Left lung (tissue), 10 donors: ENCODE results near the gene MLPH. TPM values are rescaled to one million over a fixed set of nuclear protein-coding genes. Genes with fewer than 3 reads are reported as not detected.

ENCODE experiments used
- ATAC-seq: fragments of 200-7000 bp; cut with Tn5 transposase; one replicate; pipeline ENCODE4 v1.9.1; 2020; ENCODE audit warnings: moderate library complexity
- DNase-seq, 4 donors: peaks; one replicate each; pipeline ENCODE4 v3.0.0-alpha.2; 2013 to 2020
- H3K27ac ChIP-seq, 2 donors: fragments of 200-600 bp; sonication (generic) in 1 of 2; one replicate each; pipeline versions ENCODE4 v1.5.0 to v1.8.0; 2020 to 2021
- H3K27me3 ChIP-seq, 2 donors: fragments of 200-600 bp; sonication (generic) in 1 of 2; one replicate each; pipeline versions ENCODE4 v1.5.0 to v1.8.0; 2020 to 2021
- H3K36me3 ChIP-seq, 2 donors: fragments of 200-600 bp; sonication (generic) in 1 of 2; one replicate each; pipeline versions ENCODE4 v1.5.0 to v1.8.0; 2020 to 2021
- H3K4me1 ChIP-seq, 2 donors: fragments of 200-600 bp; one replicate each; pipeline ENCODE4 v1.8.0; 2021
- H3K4me3 ChIP-seq, 2 donors: fragments of 200-600 bp; sonication (generic) in 1 of 2; one replicate each; pipeline versions ENCODE4 v1.5.0 to v1.8.0; 2020 to 2021; ENCODE audit warnings: mild to moderate bottlenecking in 1 of 2
- H3K9me3 ChIP-seq, 2 donors: fragments of 200-600 bp; sonication (generic) in 1 of 2; one replicate each; pipeline versions ENCODE4 v1.5.0 to v1.8.0; 2020 to 2021
- intact Hi-C, 2 donors: fragments of 100-400 bp; cut with DNase I; formaldehyde crosslinking; loops; one replicate each; pipeline versions ENCODE4 v1.11.2 to v1.14.2; 2022
- polyA plus RNA-seq, 6 donors: library from polyadenylated mRNA; unstranded; fragments of 120-200 nt; gene quantifications; one replicate each; pipeline ENCODE4 v1.2.1, GENCODE V29; 2013; ENCODE audit not compliant: insufficient read length in 6 of 6
- total RNA-seq, 2 donors: library from RNA; stranded (reverse); fragmentation: NEBNext Ultra II Directional; extraction: Animal tissue kit (Norgen Biotek cat#: 25700); gene quantifications; one replicate each; pipeline ENCODE4 v1.2.1, GENCODE V29; 2021
- TF ChIP-seq, protein P1 (sequence below), 2 donors: fragments of 200-600 bp; sonication (generic) in 1 of 2; IDR thresholded peaks; one replicate each; pipeline versions ENCODE4 v1.5.0 to v1.8.0; 2021; ENCODE audit warnings: antibody characterized with exemption in 2 of 2
- donor health status: DM: no; HTN: yes; CAD: no.
- donor health status: DM: no; HTN: no; CAD: no.

MLPH gene
- total and polyA plus RNA-seq, 8 donors = 1.9 to 296 (median 3.2) TPM

DNA sequence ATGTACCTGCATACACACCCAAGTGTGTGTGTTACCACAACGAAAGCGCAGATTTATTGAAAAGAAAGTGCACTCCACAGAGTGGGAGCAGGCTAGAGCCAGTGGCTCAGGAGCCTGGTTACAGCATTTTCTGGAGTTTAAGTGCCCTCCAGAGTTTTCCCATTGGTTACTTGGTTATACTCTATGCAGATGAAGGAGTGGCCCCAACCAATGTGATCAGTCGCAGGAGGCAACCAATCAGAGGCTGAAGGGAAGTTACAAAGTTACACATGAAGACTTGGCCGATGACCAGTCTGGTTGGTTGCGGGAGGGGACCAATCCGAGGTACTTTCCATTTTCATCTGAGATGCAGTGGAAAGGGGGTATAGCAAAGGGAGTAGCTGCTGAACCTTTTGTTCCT lies 65.9 kb downstream of the MLPH start:
- H3K36me3 ChIP-seq = peaks cover 0 to 63% of the 10 kb centered on the region in 2 donors
- intact Hi-C loops = no loop called here
- TF ChIP-seq, protein P1, sequence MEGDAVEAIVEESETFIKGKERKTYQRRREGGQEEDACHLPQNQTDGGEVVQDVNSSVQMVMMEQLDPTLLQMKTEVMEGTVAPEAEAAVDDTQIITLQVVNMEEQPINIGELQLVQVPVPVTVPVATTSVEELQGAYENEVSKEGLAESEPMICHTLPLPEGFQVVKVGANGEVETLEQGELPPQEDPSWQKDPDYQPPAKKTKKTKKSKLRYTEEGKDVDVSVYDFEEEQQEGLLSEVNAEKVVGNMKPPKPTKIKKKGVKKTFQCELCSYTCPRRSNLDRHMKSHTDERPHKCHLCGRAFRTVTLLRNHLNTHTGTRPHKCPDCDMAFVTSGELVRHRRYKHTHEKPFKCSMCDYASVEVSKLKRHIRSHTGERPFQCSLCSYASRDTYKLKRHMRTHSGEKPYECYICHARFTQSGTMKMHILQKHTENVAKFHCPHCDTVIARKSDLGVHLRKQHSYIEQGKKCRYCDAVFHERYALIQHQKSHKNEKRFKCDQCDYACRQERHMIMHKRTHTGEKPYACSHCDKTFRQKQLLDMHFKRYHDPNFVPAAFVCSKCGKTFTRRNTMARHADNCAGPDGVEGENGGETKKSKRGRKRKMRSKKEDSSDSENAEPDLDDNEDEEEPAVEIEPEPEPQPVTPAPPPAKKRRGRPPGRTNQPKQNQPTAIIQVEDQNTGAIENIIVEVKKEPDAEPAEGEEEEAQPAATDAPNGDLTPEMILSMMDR (IDR thresholded peaks at IDR 0.05) = no peak
- no peak for DNase-seq
- H3K4me1 ChIP-seq = no peaks in the 10 kb centered on the region
- no peaks in the 10 kb centered on the region for H3K27me3 ChIP-seq
- H3K27ac ChIP-seq = no peak overlapping the region
- no peak for ATAC-seq
- H3K9me3 ChIP-seq = peaks cover 0 to 17% of the 10 kb centered on the region in 2 donors
- H3K4me3 ChIP-seq = no peak overlapping the region

DNA sequence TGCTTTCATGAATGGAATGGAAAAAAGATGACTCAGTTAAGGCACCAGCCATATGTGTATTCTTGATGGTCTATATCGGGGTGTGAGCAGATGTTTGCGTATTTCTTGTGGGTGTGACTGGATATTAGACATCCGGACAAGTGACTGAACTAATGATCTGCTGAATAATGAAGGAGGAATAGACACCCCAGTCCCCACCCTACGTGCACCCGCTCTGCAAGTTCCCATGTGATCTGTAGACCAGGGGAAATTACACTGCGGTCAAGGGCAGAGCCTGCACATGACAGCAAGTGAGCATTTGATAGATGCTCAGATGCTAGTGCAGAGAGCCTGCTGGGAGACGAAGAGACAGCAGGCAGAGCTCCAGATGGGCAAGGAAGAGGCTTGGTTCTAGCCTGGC lies 66.9 kb downstream of the MLPH start:
- TF ChIP-seq, protein P1 (IDR thresholded peaks at IDR 0.05) = no peak
- no peak for ATAC-seq
- intact Hi-C loops = no loop called here
- H3K36me3 ChIP-seq = peaks cover 0 to 53% of the 10 kb centered on the region in 2 donors
- no peak for DNase-seq
- no peak overlapping the region for H3K27ac ChIP-seq
- H3K4me1 ChIP-seq = no peaks in the 10 kb centered on the region
- H3K9me3 ChIP-seq = peaks cover 0 to 17% of the 10 kb centered on the region in 2 donors
- H3K27me3 ChIP-seq = no peaks in the 10 kb centered on the region
- no peak overlapping the region for H3K4me3 ChIP-seq

DNA sequence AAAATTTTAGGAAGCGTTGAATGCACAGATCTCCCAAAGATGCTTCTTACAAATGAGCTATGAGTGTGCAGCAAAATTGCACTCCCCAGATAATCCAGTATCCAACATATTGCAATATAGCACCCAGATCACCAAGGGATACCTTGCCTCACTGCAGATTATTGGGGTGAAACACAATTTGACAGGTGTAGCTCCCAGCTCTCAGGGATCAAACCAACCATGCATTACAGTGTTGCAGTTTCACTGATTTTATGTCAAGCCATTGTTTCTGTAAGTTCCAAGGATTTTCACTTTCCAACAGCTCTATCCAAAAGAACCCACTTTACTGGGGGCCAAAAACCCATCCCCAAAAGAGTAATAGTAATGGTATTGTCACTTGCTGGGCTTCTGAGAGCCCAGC lies 68.5 kb downstream of the MLPH start:
- ATAC-seq (no peak), DNase-seq (no peak)
- TF ChIP-seq, protein P1 (IDR thresholded peaks at IDR 0.05) = no peak
- Histone ChIP-seq H3K36me3 (peaks cover 0 to 41% of the 10 kb centered on the region in 2 donors), H3K9me3 (peaks cover 0 to 17% of the 10 kb centered on the region in 2 donors), H3K4me1 (no peaks in the 10 kb centered on the region), H3K27ac (no peak overlapping the region), H3K27me3 (no peaks in the 10 kb centered on the region), H3K4me3 (no peak overlapping the region)
- intact Hi-C loops = no loop called here

DNA sequence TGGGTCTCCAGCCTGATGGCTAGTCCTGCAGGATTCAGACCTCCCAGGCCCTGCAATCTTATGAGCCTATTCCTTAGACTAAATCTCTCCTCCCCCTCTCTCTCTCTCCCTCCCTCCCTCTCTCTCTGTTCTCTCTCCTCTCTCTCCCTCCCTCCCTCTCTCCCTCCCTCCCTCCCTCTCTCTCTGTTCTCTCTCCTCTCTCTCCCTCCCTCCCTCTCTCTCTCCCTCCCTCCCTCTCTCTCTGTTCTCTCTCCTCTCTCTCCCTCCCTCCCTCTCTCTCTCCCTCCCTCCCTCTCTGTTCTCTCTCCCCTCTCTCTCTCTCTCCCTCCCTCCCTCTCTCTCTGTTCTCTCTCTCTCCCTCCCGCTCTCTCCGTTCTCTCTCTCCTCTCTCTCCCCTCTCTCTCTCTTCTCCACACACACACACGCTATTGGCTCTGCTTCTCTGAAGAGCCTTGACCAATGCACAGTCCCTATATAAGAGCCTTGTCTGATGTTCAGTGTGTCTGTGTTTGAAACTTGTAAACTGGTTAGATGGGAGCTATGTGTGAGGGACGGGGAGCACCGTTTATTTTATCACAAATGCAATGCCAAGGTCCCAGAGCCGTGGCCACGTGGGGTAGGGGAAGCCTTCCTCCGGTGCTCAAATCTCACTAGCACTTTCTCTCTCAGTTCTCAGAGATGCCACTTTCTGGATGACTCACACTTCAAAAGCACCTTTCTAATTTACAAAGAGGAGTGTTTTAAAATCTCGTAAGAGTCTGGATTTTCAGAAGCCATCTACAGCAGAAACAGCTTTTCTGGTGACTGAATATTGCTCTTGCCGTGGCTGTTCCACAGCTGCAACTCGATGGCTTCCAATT lies 70.0 kb downstream of the MLPH start:
- DNase-seq (no peak), ATAC-seq (peak; percentile 13)
- Histone ChIP-seq H3K27ac (no peak overlapping the region), H3K27me3 (no peaks in the 10 kb centered on the region), H3K4me3 (no peak overlapping the region), H3K4me1 (no peaks in the 10 kb centered on the region), H3K36me3 (peaks cover 0 to 35% of the 10 kb centered on the region in 2 donors), H3K9me3 (peaks cover 0 to 17% of the 10 kb centered on the region in 2 donors)
- intact Hi-C loops = no loop called here
- TF ChIP-seq, protein P1 (IDR thresholded peaks at IDR 0.05) = no peak

DNA sequence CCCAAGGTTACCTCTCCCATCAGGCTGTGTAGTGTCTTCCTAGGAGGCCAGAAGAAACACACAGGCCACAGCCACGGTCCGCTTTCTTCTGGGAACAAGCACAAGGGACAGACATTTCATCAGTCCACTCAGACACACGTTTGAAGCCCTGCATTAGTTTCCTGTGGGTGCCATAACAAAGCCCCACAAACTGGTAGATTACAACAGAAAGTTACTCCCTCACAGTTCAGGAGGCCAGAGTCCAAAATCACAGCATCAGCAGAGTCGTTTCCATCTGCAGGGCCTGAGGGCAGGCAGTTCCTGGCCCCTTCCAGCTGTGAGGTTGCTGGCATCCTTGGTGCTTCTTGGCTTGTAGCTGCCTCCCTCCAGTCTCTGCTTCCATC lies 70.6 kb downstream of the MLPH start:
- Histone ChIP-seq H3K27me3 (no peaks in the 10 kb centered on the region), H3K4me1 (no peaks in the 10 kb centered on the region), H3K4me3 (no peak overlapping the region), H3K36me3 (peaks cover 0 to 32% of the 10 kb centered on the region in 2 donors), H3K27ac (no peak overlapping the region), H3K9me3 (peaks cover 0 to 17% of the 10 kb centered on the region in 2 donors)
- TF ChIP-seq, protein P1 (IDR thresholded peaks at IDR 0.05) = no peak
- ATAC-seq (no peak), DNase-seq (no peak)
- intact Hi-C loops = no loop called here
